Suprapubic skin (tissue), 4 donors: Measurements from ENCODE around the gene SQSTM1.

ENCODE experiments used
- CTCF ChIP-seq, 2 donors: fragments of 200-600 bp in 1 of 2; fragments of 450-650 bp in 1 of 2; sonication (generic) in 1 of 2; IDR thresholded peaks; one replicate each; pipeline ENCODE4 v1.5.1; 2016 to 2019; ENCODE audit warnings: antibody characterized with exemption in 2 of 2, mild to moderate bottlenecking in 1 of 2, moderate library complexity in 1 of 2
- POLR2A ChIP-seq, 2 donors: fragments of 450-650 bp; IDR thresholded peaks; one replicate each; pipeline ENCODE4 v1.6.1; 2017; ENCODE audit warnings: antibody characterized with exemption in 2 of 2, mild to moderate bottlenecking in 2 of 2, moderate library complexity in 2 of 2
- POLR2AphosphoS5 ChIP-seq, 3 donors: sonication (generic); formaldehyde crosslinking; IDR thresholded peaks; one replicate each; pipeline ENCODE4 v1.6.1; 2017; ENCODE audit warnings: antibody characterized with exemption in 3 of 3

- TF ChIP-seq POLR2A (IDR thresholded peaks at IDR 0.05) (no peak), CTCF (IDR thresholded peaks at IDR 0.05) (no peak), POLR2AphosphoS5 (IDR thresholded peaks at IDR 0.05) (no peak)
Measured at GRCh38 chr5:179867079-179867465, 46.4 kb downstream of the SQSTM1 start.
